ENCODE results near the gene HACL1.
A peak's percentile ranks its signal among the peaks of the same experiment; 100 is the strongest.
"Not testable (repeated sequence)": the region's sequence is repeated elsewhere in the genome, so short reads cannot be mapped to it uniquely, and the experiment has no call there.

Gene HACL1

GRCh38 chr3:15538345-15538744 lies 63.0 kb downstream of the HACL1 start:
- Histone ChIP-seq H3K9ac (ENCODE audit: low read depth, low read length) (no peak overlapping the region), H3K9me3 (ENCODE audit: control insufficient read depth, insufficient read depth, low read length) (no peaks in the 10 kb centered on the region), H3K36me3 (ENCODE audit: insufficient read depth, low read length) (no peaks in the 10 kb centered on the region), H3K4me1 (ENCODE audit: insufficient read depth, low read length) (no peaks in the 10 kb centered on the region)

- no peaks in the 10 kb centered on the region for H3K9me3 ChIP-seq (ENCODE audit: control insufficient read depth, insufficient read depth, low read length)
- H3K36me3 ChIP-seq (ENCODE audit: insufficient read depth, low read length): no peaks in the 10 kb centered on the region
- H3K4me1 ChIP-seq (ENCODE audit: insufficient read depth, low read length): no peaks in the 10 kb centered on the region
- no peak overlapping the region for H3K9ac ChIP-seq (ENCODE audit: low read depth, low read length)
Measured at GRCh38 chr3:15536856-15537255, 64.5 kb downstream of the HACL1 start.

- Histone ChIP-seq H3K36me3 (ENCODE audit: insufficient read depth, low read length) (no peaks in the 10 kb centered on the region), H3K9me3 (ENCODE audit: control insufficient read depth, insufficient read depth, low read length) (no peaks in the 10 kb centered on the region), H3K9ac (ENCODE audit: low read depth, low read length) (no peak overlapping the region), H3K4me1 (ENCODE audit: insufficient read depth, low read length) (no peaks in the 10 kb centered on the region)
Measured at GRCh38 chr3:15535732-15536131, 65.6 kb downstream of the HACL1 start.

- H3K36me3 ChIP-seq (ENCODE audit: insufficient read depth, low read length); H3K9me3 ChIP-seq (ENCODE audit: control insufficient read depth, insufficient read depth, low read length): not testable (repeated sequence)
Measured at GRCh38 chr3:15532614-15533013, 68.8 kb downstream of the HACL1 start.

GRCh38 chr3:15531346-15531745 lies 70.0 kb downstream of the HACL1 start:
- no peaks in the 10 kb centered on the region for H3K36me3 ChIP-seq (ENCODE audit: insufficient read depth, low read length)
- H3K9ac ChIP-seq (ENCODE audit: low read depth, low read length): no peak overlapping the region
- H3K9me3 ChIP-seq (ENCODE audit: control insufficient read depth, insufficient read depth, low read length): no peaks in the 10 kb centered on the region
- H3K4me1 ChIP-seq (ENCODE audit: insufficient read depth, low read length): peaks cover 3% of the 10 kb centered on the region; the same call in 1 of the 2 replicates

More at GRCh38 chr3:15532614-15533013, 68.8 kb downstream of the HACL1 start:
- not testable (repeated sequence) for H3K9ac ChIP-seq (ENCODE audit: low read depth, low read length); H3K4me1 ChIP-seq (ENCODE audit: insufficient read depth, low read length)

- Histone ChIP-seq H3K4me1 (ENCODE audit: insufficient read depth, low read length) (peaks cover 3% of the 10 kb centered on the region; the same call in 1 of the 2 replicates), H3K9me3 (ENCODE audit: control insufficient read depth, insufficient read depth, low read length) (no peaks in the 10 kb centered on the region), H3K9ac (ENCODE audit: low read depth, low read length) (no peak overlapping the region), H3K36me3 (ENCODE audit: insufficient read depth, low read length) (no peaks in the 10 kb centered on the region)
Measured at GRCh38 chr3:15528854-15529537, 72.4 kb downstream of the HACL1 start.

- Histone ChIP-seq H3K36me3 (ENCODE audit: insufficient read depth, low read length) (no peaks in the 10 kb centered on the region), H3K9me3 (ENCODE audit: control insufficient read depth, insufficient read depth, low read length) (no peaks in the 10 kb centered on the region), H3K4me1 (ENCODE audit: insufficient read depth, low read length) (peaks cover 5% of the 10 kb centered on the region; the same call in 1 of the 2 replicates), H3K9ac (ENCODE audit: low read depth, low read length) (no peak overlapping the region)
Measured at GRCh38 chr3:15527031-15527459, 74.3 kb downstream of the HACL1 start.

- Histone ChIP-seq H3K9ac (ENCODE audit: low read depth, low read length) (no peak overlapping the region), H3K4me1 (ENCODE audit: insufficient read depth, low read length) (peaks cover 17% of the 10 kb centered on the region; the same call in 1 of the 2 replicates), H3K9me3 (ENCODE audit: control insufficient read depth, insufficient read depth, low read length) (no peaks in the 10 kb centered on the region), H3K36me3 (ENCODE audit: insufficient read depth, low read length) (no peaks in the 10 kb centered on the region)
Measured at GRCh38 chr3:15525790-15526189, 75.6 kb downstream of the HACL1 start.

- H3K4me1 ChIP-seq (ENCODE audit: insufficient read depth, low read length): peaks cover 17% of the 10 kb centered on the region; the same call in 1 of the 2 replicates
- H3K9me3 ChIP-seq (ENCODE audit: control insufficient read depth, insufficient read depth, low read length): no peaks in the 10 kb centered on the region
- no peak overlapping the region for H3K9ac ChIP-seq (ENCODE audit: low read depth, low read length)
- H3K36me3 ChIP-seq (ENCODE audit: insufficient read depth, low read length): no peaks in the 10 kb centered on the region
Measured at GRCh38 chr3:15523660-15524417, 77.5 kb downstream of the HACL1 start.

- H3K9me3 ChIP-seq (ENCODE audit: control insufficient read depth, insufficient read depth, low read length): no peaks in the 10 kb centered on the region
- H3K4me1 ChIP-seq (ENCODE audit: insufficient read depth, low read length): peaks cover 13% of the 10 kb centered on the region; the same call in 1 of the 2 replicates
- no peaks in the 10 kb centered on the region for H3K36me3 ChIP-seq (ENCODE audit: insufficient read depth, low read length)
- no peak overlapping the region for H3K9ac ChIP-seq (ENCODE audit: low read depth, low read length)
Measured at GRCh38 chr3:15522016-15522415, 79.4 kb downstream of the HACL1 start.

- H3K36me3 ChIP-seq (ENCODE audit: insufficient read depth, low read length): no peaks in the 10 kb centered on the region
- H3K9me3 ChIP-seq (ENCODE audit: control insufficient read depth, insufficient read depth, low read length): no peaks in the 10 kb centered on the region
- peaks cover 13% of the 10 kb centered on the region; the same call in 1 of the 2 replicates for H3K4me1 ChIP-seq (ENCODE audit: insufficient read depth, low read length)
- peak within 1 kb of the TSS; percentile 16; the same call in 1 of the 2 replicates for H3K9ac ChIP-seq (ENCODE audit: low read depth, low read length)
Measured at GRCh38 chr3:15521573-15521965, 79.8 kb downstream of the HACL1 start, which contains the start of gene COLQ. Gene COLQ (minus strand): TSS chr3:15521706. CDS start chr3:15521625, 81 bp downstream.

- Histone ChIP-seq H3K4me1 (ENCODE audit: insufficient read depth, low read length) (peaks cover 13% of the 10 kb centered on the region; the same call in 1 of the 2 replicates), H3K36me3 (ENCODE audit: insufficient read depth, low read length) (no peaks in the 10 kb centered on the region), H3K9ac (ENCODE audit: low read depth, low read length) (peak overlapping the region; percentile 16; the same call in 1 of the 2 replicates), H3K9me3 (ENCODE audit: control insufficient read depth, insufficient read depth, low read length) (no peaks in the 10 kb centered on the region)
Measured at GRCh38 chr3:15520804-15521572, 80.4 kb downstream of the HACL1 start.

GRCh38 chr3:15520185-15520584 lies 81.2 kb downstream of the HACL1 start:
- Histone ChIP-seq H3K36me3 (ENCODE audit: insufficient read depth, low read length) (no peaks in the 10 kb centered on the region), H3K4me1 (ENCODE audit: insufficient read depth, low read length) (peaks cover 13% of the 10 kb centered on the region; the same call in 1 of the 2 replicates), H3K9ac (ENCODE audit: low read depth, low read length) (no peak overlapping the region)

GRCh38 chr3:15519096-15519495 lies 82.3 kb downstream of the HACL1 start:
- Histone ChIP-seq H3K9ac (ENCODE audit: low read depth, low read length) (no peak overlapping the region), H3K4me1 (ENCODE audit: insufficient read depth, low read length) (peaks cover 13% of the 10 kb centered on the region; the same call in 1 of the 2 replicates), H3K9me3 (ENCODE audit: control insufficient read depth, insufficient read depth, low read length) (no peaks in the 10 kb centered on the region), H3K36me3 (ENCODE audit: insufficient read depth, low read length) (no peaks in the 10 kb centered on the region)

More at GRCh38 chr3:15520185-15520584, 81.2 kb downstream of the HACL1 start:
- no peaks in the 10 kb centered on the region for H3K9me3 ChIP-seq (ENCODE audit: control insufficient read depth, insufficient read depth, low read length)
